Measurements from ENCODE around the gene MROH2A.

Gene MROH2A

GRCh38 chr2:233761040-233761769 is 16.9 kb upstream of the MROH2A start:
- no peak for DNase-seq (ENCODE audit: low read depth)

GRCh38 chr2:233764264-233764663 is 13.9 kb upstream of the MROH2A start:
- DNase-seq (ENCODE audit: low read depth): peak; percentile 3

- DNase-seq (ENCODE audit: low read depth): no peak
Measured at GRCh38 chr2:233764761-233765160, 13.4 kb upstream of the MROH2A start.

- no peak for DNase-seq (ENCODE audit: low read depth)
Measured at GRCh38 chr2:233766416-233766815, 11.7 kb upstream of the MROH2A start.

- no peak for DNase-seq (ENCODE audit: low read depth)
Measured at GRCh38 chr2:233768076-233768475, 10.1 kb upstream of the MROH2A start.

GRCh38 chr2:233769260-233769659 is 8.9 kb upstream of the MROH2A start:
- no peak for DNase-seq (ENCODE audit: low read depth)

GRCh38 chr2:233772153-233772552 is 6.0 kb upstream of the MROH2A start:
- no peak for DNase-seq (ENCODE audit: low read depth)

GRCh38 chr2:233772583-233772982 is 5.5 kb upstream of the MROH2A start:
- no peak for DNase-seq (ENCODE audit: low read depth)

- DNase-seq (ENCODE audit: low read depth): no peak
Measured at GRCh38 chr2:233773854-233774253, 4.3 kb upstream of the MROH2A start.

GRCh38 chr2:233775414-233775813 is 2.7 kb upstream of the MROH2A start:
- DNase-seq (ENCODE audit: low read depth): no peak

GRCh38 chr2:233779722-233780121 is 1.6 kb downstream of the MROH2A start:
- DNase-seq (ENCODE audit: low read depth): no peak

- DNase-seq (ENCODE audit: low read depth): no peak
Measured at GRCh38 chr2:233780771-233781170, 2.6 kb downstream of the MROH2A start.

- DNase-seq (ENCODE audit: low read depth): no peak
Measured at GRCh38 chr2:233789554-233789953, 11.4 kb downstream of the MROH2A start.

GRCh38 chr2:233791151-233791882 is 13.2 kb downstream of the MROH2A start:
- no peak for DNase-seq (ENCODE audit: low read depth)

GRCh38 chr2:233791883-233792329 is 13.8 kb downstream of the MROH2A start:
- no peak for DNase-seq (ENCODE audit: low read depth)

- no peak for DNase-seq (ENCODE audit: low read depth)
Measured at GRCh38 chr2:233792720-233793119, 14.6 kb downstream of the MROH2A start.

GRCh38 chr2:233793465-233794127 is 15.5 kb downstream of the MROH2A start:
- DNase-seq (ENCODE audit: low read depth): no peak

- DNase-seq (ENCODE audit: low read depth): no peak
Measured at GRCh38 chr2:233794128-233794658, 16.1 kb downstream of the MROH2A start.

GRCh38 chr2:233795735-233796171 is 17.6 kb downstream of the MROH2A start:
- DNase-seq (ENCODE audit: low read depth): no peak

GRCh38 chr2:233796254-233796653 is 18.1 kb downstream of the MROH2A start:
- DNase-seq (ENCODE audit: low read depth): no peak

GRCh38 chr2:233798335-233799086 is 20.4 kb downstream of the MROH2A start:
- no peak for DNase-seq (ENCODE audit: low read depth)

All from HS-5 (cell line).